GM21515 (cell line): ENCODE measurements around the gene PPP1R14C.

ENCODE experiments used
- ATAC-seq: cut with Tn5 transposase; IDR thresholded peaks from one replicate; pipeline ENCODE4 v1.9.1; 2021; ENCODE audit not compliant: unreplicated experiment

PPP1R14C gene

GRCh38 chr6:150290429-150290828 lies 147.6 kb downstream of the PPP1R14C start:
- ATAC-seq, result no peak

- no peak for ATAC-seq
These were observed 149.3 kb downstream of the PPP1R14C start for GRCh38 chr6:150291968-150292710.

GRCh38 chr6:150293019-150293418 lies 150.2 kb downstream of the PPP1R14C start:
- no peak for ATAC-seq

- no peak for ATAC-seq
These were observed 150.8 kb downstream of the PPP1R14C start for GRCh38 chr6:150293423-150294173.

- ATAC-seq, result no peak
These were observed 154.0 kb downstream of the PPP1R14C start for GRCh38 chr6:150296890-150297289.

GRCh38 chr6:150297327-150298029 lies 154.6 kb downstream of the PPP1R14C start:
- no peak for ATAC-seq

- ATAC-seq, result no peak
These were observed 155.2 kb downstream of the PPP1R14C start for GRCh38 chr6:150298030-150298380.

- no peak for ATAC-seq
These were observed 155.8 kb downstream of the PPP1R14C start for GRCh38 chr6:150298676-150299075.
